Non-pigmented ciliary epithelial cell (primary cell): ENCODE measurements around the gene VSIG1.

Source experiments
- DNase-seq: peaks from one replicate; pipeline ENCODE4 v3.0.0-alpha.2; 2010; ENCODE audit warnings: low read depth

The VSIG1 gene

DNA sequence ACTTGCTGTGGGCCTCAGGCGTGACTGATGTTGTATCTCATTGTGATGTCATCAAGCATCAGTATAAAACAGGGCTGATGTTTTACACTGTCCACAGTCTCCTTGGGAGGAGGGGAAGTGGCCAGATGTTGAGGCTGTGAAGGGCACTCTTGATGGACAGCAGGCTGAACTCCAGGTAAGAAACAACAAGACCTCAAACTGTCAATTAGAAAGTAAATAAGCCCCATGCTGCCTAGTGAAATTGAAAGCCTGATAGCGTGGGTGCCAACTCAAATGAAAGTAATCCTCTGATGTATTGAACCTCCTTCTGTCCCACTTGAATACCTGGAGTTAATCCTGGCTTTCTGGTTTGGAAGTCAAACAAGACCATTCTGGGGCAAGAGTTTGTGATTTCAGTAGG, 19.7 kb downstream of the VSIG1 start:
- no peak for DNase-seq

DNA sequence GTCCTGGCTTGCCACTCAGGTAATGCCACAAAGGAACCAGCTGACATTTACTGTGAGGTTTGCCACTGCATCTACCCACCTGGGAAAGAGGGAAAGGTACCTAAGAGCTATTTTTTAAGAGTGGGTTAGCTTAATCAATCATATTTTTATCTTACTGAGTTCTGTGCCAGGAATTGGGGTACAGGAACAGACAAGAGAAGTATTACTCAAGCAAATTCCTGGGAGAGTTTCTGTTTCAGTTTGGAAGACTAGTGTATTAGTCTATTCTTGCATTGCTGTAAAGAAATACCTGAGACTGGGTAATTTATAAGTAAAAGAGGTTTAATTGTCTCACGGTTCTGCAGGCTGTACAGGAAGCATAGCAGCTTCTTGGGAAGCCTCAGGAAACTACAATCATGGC, 23.3 kb downstream of the VSIG1 start:
- DNase-seq, result no peak

DNA sequence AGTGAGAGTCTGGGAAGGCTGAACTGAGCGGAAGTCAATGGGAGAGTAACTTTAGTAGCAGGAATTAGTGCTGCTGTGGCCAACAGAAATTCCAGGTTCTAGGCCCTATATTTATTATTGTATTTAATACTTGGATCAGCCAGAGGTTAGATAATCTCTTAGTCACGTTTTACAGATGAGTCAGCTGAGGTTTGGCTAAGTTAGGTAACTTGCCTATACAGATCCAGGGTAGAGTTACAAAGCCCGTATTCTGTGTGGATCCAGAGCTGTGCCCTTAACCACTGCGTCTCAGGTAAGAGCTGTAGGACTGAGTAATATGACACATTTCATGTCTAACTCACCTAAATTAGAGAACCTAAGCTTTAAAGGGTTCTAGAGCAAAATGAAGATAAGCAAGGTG, 26.0 kb downstream of the VSIG1 start:
- no peak for DNase-seq

DNA sequence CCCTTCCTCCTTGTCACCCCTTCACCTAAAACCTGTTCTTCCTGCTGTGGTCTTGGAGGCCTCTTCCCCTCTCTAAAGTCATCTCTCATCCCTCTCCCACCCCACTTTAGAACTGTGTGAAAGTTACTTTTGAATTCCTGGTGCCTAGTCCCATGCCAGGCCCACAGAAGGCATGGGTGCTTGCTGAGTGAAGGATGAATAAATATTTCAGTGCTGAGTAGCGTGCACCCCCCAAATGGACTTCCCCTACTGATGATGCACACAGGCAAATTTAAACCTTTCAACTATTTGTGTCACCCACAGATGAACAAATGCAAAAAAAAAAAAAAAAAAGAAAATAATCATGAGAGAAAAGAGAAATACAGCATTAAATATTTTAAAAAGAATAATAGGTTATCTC, 26.7 kb downstream of the VSIG1 start:
- no peak for DNase-seq

DNA sequence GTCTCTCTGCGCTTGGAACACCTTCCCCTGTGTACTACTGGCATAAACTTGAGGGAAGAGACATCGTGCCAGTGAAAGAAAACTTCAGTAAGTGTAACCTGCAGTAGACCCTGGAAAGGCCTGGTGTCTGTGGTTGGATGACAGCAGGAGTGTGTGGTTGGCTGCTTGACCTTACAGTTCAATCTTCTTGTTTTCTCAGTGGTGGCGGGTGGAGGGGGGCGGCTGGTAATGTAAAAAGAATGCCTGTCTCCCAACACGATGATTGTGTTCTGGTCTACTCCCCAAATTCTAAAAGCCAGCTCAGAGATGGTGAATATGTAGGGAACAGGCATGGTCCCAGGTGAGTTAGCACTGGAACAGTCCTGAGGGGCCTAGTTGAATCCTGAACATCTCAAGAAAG, 27.9 kb downstream of the VSIG1 start:
- DNase-seq, result peak; percentile 45

DNA sequence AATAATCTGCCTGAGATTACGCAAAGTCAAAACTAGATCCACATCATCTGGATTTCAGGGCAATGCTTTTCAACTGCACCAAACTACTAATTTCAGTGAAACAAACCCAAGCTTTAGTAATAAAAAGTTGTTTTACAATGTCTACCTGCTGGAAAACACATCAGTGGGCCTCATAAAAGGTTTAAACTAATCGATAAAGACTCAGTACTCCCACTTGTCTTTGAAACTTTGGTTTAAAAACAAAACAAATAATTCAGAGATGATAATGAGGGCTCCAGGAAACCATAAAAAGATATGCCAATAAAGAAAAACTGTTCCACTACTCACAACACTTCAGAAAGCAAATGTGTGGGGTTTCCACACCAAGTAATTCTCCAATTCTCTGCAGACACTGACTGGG, 36.2 kb downstream of the VSIG1 start:
- DNase-seq, result no peak

DNA sequence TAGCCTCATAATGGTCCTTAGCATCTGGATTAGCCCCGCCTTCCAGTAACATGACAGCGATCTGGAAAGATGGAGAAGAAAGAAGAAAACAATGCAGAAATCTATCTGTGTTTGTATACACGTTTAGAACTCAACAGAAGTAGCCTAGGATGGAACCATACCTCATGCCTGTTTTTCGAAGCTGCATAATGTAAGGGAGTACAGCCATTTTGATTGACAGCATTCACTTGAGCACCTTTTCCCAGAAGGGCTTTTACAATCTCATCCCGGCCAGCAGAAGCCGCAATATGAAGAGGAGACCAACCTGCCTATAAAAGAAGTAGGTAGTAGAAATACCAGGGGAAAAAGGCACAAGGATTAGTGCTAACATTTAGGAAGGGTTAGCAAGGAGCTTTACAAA, 42.9 kb downstream of the VSIG1 start:
- DNase-seq, result no peak

DNA sequence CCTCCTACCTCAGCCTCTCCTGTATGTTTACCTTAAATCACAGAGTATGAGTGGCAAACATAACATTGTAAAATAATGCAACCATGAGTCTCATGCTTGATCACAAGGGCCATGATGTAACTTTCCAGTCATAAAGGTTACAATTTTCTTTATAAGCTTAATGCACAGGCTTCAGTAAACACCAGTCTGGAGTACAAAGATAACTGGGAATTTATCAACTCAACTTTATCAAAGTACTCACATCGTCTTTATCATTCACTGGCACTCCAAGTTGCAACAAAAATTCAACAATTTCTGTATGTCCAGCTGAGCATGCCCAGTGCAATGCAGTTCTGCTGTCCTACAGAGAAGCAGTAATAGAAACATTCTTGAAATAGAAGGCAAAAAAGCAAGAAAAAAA, 43.6 kb downstream of the VSIG1 start:
- no peak for DNase-seq

DNA sequence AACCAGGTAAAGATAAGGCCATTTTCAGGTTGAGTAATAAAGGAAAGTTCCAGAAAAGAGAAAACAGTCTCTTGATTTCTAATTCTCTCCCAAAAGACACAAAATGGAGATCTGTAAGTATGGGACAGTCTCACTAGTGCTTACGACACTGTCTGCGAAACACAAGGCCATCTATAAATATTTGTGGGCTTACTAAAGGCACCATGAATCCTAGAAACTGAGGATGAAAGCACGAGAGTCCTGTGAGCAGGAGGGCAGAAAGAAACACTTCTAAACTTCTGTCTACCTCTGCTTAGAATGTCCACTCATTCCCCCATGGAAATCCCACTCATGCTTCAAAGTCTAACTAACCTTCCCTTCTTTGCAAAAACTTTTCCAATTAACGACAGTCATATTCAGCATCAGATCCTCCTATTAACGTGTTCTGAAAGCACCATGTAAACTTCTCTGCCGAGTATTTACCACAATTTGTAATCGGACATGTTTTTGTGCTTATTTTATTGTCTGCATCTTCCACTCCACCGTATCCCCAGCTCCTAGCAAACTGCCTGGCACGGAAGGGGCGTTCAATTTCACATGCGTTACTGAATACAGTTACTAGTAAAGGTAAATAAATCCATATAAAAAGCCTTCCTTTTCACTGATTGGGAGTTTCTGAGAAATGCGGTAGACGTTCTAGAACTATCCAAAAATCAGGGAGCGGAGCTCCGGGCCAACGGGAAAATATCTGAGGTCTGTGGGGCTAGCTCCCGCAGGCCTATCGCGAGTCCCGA, 45.8 kb downstream of the VSIG1 start:
- DNase-seq, result no peak

DNA sequence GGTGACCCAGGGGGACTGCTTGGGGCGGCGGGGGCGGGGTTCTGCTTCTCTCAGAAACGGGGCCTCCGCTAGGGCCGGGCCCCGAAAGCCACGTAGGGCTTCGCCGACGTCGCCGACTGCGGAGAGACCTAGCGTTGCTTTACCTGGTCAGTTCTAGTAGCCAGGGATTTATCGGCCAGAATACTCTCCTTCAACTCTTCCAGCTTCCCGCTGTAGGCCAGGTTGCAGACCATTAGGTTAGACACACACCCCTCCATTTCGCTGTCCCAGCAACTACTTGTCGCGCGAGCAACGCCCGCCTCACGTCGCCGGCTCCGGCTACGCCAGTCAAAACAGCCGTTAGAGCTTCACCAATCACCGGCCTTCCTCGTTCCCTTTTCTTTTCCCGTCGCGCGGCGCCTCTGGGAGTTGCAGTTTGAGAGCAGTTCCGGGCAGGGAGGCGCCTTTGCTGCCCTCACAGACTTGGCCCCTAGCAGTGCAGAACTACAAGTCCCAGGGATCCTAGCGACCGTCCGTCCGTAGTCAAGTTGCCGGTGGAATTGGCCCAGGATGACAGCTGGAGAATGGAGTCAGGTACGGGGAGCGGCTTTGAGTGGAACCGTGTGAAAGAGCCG, 46.5 kb downstream of the VSIG1 start, which contains the start of the genes ATG4A and PSMD10:
Gene ATG4A (plus strand): TSS at position 515 of the 614 bp plus-strand sequence. CDS start 49 bp downstream, at position 564.
Gene PSMD10 (minus strand): TSS at position 279 of the 614 bp plus-strand sequence. CDS start 22 bp downstream, at position 257.
- DNase-seq, result peak; percentile 84

DNA sequence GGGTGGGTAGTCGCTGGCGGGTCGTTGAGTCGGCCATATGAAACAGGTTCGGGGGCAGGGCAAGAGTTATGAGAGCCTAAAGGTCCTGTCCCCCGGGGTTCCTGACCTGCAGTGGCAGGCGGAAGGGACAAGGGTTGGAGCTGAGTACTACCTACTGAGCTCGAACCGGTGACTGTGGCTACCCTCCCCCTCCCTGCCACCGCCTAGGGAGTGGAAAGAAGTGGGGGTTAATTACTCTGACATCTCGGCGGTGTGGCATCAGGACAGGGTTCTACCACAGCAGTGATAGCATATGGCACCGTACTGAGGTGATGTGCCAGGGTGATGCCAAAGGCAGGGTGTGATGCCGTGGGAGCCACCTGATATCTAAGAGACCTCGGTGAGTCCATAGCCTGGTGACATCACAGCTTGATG, 47.0 kb downstream of the VSIG1 start:
- no peak for DNase-seq

DNA sequence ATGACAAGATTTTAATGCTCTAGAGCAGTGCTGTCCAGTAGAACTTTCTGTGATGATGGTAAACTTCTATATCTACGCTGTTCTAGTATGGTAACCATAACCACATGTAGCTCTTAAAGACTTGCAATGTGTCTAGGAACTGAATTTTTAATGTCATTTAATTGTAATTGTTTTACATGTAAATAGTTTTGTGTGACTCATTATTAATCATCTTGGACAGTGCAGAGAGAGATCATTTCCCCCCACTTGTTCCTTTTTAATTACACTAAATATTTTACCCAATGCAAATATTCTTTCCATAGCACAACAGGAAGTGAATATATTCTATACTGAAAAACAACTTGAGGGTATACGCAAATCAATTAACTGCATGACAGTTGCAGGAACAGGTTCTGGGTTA, 52.5 kb downstream of the VSIG1 start:
- no peak for DNase-seq

DNA sequence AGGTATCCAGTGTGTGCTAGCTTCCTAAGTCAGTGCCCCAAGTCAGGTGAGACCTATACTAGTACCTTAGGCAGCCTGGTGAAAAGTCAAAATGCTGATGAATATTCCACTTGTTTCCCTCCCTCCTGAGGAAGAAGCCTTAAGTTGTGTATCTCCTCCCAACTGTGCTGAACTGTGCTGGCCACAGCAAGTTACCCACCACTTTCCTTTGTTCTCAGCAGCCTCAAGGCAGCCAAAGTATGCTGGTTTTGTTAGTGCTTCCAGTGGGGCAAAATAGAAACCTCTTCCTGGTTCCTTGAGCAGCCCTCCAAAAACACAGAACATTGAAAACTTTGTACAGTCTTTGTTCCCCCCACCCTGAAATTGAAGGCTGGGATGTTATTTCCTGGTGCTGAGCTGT, 60.6 kb downstream of the VSIG1 start:
- no peak for DNase-seq

DNA sequence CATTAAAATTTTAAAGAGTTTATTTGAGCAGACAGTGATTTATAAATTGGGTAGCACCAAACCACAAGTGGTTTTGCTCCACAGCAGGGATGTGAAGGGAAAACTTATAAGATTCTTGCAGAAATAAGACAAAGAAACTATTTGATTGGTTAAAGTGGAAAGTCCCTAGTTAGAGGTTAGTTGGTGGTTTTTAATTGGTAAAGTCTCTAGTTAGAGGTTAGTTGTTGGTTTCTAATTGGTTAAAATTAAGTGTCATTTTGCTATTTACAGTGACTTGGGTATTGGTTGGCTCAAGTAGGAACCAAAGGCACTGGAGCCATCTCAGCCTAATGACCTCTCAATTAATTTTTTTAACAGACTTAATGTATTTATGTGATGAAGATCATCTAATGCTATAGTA, 69.7 kb downstream of the VSIG1 start:
- DNase-seq, result no peak

DNA sequence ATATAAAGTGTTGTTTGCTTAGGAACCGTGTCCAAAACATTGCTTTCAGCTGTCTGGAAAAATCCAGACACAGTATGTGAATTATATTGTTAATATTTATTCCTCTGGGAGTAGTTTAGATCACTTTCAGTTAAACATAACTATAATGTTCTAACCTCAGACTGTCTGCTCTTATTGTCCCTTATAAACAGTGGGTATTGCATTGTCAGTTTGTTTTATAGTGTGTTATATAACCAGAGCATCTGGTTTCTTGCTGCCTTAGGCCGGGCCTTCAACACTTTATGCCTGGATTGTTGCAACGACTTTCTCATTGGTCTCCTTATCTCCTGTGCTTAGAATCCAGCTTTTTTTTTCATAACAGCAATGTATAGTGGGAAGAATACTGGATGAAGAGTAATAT, 73.1 kb downstream of the VSIG1 start:
- DNase-seq, result no peak

DNA sequence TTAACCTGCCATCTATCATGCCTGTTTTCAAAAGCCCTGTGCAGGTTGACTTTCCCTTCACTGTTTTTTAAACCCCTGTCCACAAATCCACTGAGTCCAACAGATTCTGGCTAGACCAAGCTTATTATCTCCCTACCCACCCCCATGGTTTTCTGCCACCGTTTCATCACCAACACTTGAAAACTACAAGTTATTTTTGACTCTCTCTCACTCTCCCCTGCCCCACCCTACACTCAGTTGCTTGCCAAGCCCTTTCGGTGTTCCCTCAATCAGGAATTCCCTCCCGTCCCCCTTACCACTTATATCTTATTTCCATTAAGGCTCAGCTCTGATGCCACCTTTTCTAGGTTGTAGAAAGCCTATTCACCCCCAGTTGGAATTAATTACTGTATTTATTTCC, 76.4 kb downstream of the VSIG1 start:
- DNase-seq, result no peak

DNA sequence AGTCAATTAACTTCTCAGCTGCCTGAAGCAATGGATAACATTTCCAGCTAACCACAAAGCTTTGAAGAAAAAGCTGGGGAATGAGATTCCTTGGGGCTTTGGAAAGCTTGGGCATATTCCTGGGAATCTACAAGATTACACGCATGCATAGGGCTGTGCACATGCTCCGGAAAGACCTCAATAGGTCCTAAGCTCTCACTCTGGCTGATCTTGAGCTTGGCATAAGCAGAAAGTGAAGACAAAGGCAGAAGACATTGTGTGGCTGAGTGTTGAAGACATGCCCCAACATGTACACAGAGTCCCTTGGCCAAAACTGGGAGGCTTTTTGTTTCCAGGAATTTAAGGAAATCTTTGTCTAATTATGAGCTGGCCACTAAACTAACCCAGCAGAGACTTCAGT, 77.9 kb downstream of the VSIG1 start:
- no peak for DNase-seq

DNA sequence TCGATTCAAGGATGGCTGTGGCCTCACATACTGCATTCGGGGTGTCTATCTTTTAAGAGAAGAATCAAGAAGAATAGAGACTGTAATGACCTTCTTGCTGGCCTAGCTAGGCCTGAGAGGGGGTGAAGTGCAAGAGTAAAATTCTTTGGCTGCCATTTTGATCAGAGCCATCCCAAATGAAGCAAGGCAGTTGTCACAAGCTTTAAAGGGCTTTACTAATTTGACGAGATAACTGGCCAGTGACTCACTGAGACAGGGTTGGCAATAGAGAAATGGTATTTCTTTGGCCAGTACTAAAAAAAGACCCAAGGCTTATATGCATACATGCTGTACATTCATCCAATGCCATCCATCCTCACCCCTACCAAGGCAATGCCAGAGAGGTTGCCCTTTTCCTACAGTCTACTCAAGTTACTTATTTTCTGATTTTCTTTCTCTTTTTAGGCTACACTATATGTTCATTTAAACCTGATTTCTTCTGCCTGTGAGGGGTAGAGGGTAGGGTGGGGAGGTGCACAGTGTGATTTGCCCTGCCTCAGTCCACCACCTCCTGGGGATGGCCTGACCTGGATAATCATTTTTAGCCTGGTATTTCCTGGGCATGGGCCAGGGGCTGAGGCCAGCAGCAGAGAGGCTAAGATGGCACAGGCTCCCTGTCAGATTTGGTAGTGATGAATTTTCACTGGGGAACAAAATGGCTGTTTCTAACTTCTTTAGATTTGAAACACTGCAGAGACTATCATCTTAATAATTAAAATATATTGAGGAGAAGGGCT, 78.9 kb downstream of the VSIG1 start:
- DNase-seq, result no peak

DNA sequence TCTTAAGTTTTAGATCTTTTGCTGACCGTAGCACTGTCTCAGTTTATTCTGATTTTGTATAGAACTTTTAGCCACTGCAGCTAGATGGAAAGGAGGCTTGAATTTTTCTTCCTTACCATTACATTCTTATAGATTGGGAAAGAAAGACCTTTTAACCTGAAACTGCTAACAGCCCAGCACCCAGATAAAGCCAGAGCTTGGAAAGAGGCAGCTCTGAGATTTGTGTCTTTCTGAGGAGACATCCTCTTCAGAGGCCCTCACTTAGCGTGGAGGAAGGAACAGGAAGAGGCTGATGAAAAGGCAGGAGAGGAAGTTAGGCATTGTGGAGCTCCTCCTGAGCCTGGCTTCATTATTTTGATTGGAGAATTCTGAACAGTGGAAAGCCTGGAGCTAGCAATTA, 81.8 kb downstream of the VSIG1 start:
- DNase-seq, result no peak

DNA sequence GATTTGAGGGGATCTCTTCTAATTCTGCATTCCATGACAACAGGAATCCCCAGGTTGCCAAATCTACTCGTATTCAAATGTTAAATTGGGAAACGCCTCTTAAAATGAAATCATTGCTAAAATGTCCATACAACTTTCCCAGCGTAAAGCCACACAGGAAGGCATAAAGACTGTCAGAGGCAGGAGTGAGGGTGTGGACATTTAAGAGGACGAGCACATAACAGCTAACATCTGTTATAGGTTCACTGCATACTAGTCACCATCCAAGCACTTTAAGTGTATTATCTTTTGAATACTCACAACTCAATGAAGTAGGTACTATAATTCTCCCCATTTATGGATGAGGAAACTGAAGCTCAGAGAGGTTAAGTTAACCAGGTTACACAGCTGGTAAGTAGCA, 82.3 kb downstream of the VSIG1 start:
- DNase-seq, result no peak
